NCI-H774 (cell line): ENCODE results near the gene VSIG1.

Experiments used
- DNase-seq: peaks from one replicate; lab custom pipeline; 2025; lab: John Stamatoyannopoulos, UW

Gene VSIG1

GRCh38 chrX:108044554-108045256 is at the start of gene VSIG1:
TSS of gene VSIG1 (plus strand) at chrX:108045065. CDS start at chrX:108045131, 66 bp downstream.
- no peak for DNase-seq

- DNase-seq: no peak
Observed at GRCh38 chrX:107996124-107996523, 48.7 kb upstream of the VSIG1 start.

GRCh38 chrX:108000751-108001150 is 44.1 kb upstream of the VSIG1 start:
- no peak for DNase-seq

DNA sequence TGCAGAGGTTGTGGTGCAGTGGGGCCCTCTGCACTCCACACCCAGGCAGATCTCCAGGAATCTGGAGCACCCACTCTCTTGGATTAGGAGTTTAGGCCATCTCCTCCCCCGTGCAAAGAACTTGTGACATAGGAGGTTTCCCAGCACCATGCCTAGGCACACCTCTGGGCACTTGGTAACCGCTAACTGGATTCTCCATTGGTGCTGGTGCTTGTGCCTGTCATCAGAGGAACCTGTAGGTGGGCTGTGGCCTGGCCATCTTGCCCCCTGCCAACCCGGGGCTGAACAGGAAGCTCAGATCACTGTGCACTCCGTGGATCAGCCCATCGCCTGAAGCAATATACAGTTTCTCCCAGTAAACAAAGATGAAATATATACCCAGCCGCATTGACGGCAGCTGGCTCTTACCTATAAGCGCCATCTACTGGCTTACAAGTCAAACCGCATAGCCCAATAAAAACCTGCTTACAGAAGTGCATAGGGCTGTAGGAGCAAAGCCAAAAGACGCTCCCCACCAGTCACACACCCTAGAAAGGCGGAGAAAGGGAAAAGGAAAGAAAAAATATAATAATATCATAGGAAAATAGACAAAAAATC is 43.5 kb upstream of the VSIG1 start:
- no peak for DNase-seq

DNA sequence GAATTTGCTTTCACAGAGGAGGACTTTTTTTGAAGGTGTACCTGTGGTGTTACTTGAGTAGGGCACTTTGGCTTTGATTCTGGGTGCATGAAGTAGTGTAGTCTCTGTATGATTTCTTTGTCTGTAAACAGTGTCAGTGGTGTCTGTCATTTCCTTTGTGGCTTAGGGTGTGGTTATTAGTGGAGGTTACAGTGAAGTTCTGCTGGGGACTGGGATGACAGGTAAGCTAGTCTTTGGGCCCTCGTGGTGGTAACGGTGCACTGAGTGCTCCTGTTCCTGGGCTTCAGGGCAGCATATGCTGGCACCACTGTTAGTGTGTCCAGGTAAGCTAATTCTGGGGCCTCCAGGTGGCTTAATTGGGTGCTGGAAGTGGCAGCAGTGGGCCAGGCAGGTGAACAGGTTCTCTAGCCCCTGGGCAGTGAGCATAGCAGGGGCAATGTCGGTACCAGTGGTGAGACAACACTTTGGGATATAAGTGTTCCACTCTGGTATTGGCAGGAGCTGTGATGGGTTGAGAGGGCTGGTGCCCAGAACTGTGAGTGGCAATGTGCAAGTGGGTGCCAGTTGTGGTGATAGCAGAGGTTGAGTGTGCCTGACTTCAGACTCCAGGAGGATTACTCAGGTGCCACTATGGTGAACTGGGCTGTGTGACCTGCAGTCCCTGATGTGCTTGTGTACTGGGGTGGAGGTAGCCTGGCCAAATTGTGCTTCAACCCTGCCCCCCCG is 26.0 kb upstream of the VSIG1 start:
- no peak for DNase-seq

DNA sequence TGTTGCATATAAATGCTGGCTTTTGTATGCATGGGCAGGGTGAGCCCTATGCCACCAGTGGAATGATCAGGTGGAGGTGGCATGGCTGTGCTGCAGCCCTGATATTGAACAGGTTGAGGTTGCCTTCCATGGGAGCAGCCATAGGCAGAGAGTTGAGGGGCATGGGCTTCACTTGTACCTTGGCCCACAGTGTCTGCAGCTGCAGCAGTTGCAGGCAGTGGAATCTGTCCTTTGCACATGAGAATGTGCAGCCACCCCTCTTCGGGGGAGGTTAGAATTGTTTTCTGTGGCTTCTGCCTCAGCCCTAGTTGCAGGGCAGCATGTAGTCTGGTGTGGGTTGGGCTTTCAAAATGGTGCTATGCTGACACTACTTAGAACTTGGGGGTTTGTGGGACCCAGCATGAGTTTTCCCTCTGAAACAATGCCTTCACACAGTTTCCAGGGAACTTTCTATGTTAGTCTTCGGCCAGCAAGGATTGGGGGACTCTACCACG is 25.4 kb upstream of the VSIG1 start:
- DNase-seq: no peak

- DNase-seq: no peak
Observed at GRCh38 chrX:108020631-108021030, 24.2 kb upstream of the VSIG1 start.

DNA sequence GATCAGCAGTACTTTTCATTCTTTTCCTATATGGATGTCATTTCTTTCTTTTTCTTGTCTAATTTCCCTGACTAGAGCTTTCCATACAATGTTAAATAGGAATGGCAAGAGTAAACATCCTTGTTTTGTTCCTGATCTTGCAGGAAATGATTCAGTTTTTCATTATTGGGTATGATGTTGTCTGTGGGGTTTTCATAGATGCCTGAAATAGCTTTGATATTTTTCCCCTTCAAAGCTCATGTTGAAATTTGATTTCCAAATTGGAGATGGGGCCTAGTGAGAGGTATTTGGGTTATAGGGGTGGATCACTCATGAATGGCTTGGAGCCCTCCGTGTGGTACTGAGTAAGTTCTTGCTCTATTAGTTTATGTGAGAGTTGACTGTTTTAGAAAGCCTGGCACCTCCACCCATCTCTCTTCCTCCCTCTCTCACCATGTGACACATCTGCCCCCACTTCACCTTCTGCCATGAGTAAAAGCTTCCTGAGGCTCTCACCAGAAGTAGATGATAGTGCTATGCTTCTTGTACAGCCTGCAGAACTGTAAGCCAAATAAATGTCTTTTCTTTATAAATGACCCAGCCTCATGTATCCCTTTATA is 22.3 kb upstream of the VSIG1 start:
- DNase-seq: no peak

GRCh38 chrX:108025376-108025775 is 19.5 kb upstream of the VSIG1 start:
- DNase-seq: no peak

GRCh38 chrX:108025954-108026600 is 18.8 kb upstream of the VSIG1 start:
- DNase-seq: no peak

- no peak for DNase-seq
Observed at GRCh38 chrX:108028854-108029253, 16.0 kb upstream of the VSIG1 start.

GRCh38 chrX:108029928-108030711 is 14.7 kb upstream of the VSIG1 start:
- no peak for DNase-seq

DNA sequence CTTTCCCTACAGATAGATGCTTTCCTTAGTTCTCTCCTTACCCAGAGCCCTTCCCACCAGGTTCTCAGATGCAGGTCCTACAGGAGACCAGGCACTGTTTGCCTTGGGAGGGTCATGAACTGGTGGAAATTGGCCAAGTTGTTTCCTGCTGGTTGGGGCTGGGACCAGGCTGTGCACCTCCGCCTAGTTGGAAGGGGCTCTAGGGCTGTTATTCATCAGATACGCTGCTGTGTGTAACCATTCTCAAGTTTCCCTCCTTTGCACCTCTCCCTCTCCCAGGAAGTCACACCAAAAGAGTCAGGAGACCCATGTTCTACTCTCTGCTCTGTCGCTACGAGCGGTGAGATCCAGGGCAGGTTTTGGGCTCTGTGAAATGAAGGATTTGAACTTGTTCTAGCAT is 11.9 kb upstream of the VSIG1 start:
- no peak for DNase-seq

DNA sequence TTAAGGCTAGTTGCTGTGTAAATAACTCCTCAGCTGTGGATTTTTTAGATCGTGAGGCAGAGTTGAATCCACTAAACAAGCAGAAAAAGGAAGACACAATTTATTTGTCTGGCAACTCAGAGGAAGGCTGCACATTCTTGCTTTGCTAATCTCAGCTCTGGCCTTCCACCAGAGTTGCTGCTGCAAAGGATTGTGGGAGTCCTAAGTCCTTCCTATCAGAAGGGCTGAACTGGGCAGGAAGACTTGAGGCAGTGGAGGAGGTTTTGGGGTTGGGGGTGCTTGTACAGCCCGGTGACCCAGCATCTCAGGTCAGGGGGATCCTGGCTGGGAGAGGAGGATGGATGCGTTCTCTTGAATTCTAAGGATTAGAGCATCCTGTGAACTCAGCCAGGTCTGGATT is 11.0 kb upstream of the VSIG1 start:
- no peak for DNase-seq

DNA sequence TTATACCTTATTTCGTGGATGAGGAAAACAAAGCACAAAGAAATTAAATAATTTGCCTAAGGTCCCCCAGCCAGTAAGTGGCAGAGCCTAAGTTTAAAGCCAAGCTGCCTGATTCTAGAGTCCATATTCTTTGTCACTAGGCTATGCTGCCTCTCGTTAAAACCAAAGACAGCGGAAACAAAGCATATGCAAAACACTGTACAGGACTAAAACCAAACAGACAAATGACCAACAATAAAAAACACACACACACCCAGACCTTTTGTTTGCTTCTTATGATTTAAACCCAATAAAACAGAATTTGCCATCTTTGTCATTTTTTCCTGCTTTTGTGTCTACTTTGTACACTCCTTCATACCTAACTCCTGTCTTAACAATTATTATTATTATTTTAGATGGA is 10.1 kb upstream of the VSIG1 start:
- DNase-seq: no peak

DNA sequence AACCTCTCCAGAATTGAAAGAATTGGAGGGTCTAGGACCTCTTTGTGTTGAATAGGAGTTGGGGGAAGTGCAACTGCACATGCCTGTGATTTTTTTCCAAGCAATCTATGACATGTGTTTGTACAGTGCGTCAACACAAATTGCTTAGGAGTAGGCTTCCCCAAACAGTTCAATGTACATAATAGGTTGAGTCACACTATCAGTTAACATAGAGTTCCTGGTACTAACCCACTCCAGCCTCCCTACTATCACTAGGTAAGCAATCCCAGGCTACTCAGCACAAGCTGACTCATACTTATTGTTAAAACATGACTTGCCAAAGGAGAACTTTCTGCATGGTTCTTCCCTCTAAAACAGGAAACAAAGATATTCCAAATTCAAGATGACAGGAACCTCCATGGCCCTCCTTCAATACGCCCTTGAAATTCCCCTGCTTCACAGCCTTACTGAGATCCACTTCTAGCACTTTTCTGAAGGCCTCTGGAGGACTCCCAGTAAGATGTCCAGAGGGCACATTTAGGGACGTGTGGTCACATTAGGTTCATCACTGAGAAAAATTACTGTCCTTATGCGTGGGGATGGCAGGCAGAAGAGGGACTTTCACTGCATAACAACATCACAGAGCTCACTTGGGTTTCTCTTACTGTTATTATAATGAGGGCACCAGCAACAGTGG is 8.4 kb upstream of the VSIG1 start:
- DNase-seq: peak; percentile 54

GRCh38 chrX:108049649-108050048 is 4.8 kb downstream of the VSIG1 start:
- no peak for DNase-seq

GRCh38 chrX:108053218-108053617 is 8.4 kb downstream of the VSIG1 start:
- DNase-seq: no peak

DNA sequence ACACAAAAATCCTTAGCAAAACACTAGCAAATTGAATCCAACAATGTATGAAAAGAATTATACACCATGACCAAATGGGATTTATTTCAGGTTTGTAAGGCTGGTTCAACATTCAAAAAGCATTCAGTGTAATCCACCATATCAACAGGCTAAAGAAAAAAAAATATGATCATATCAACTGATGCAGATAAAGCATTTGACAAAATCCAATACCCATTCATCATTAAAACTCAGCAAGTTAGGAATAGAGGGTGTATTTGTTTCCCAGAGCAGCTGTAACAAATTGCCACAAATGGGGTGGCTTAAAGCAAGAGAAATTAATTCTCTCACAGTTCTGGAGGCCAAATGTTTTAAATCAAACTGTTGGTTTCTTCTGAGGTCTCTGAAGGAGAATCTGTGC is 10.7 kb downstream of the VSIG1 start:
- no peak for DNase-seq

DNA sequence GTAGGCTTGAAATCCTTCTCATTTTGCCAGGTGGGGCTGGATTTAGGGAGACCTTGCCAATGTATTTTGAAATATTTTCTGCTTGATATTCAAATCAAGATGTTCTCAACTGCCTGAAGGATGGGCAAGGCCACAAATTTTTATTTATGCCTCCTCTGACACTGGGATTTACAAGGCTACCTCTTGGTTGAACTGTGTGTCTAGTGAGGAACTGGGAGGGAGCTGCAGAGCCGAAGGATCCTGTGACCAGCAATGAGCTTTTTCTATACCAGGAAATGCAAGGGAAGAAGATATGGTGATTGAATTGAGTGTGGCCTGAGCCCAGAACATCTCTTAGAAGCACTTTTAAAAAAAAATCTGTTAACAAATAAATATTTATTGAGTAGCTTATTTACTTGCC is 14.9 kb downstream of the VSIG1 start:
- DNase-seq: no peak

GRCh38 chrX:108064001-108064400 is 19.1 kb downstream of the VSIG1 start:
- no peak for DNase-seq
